IPS-18a (cell line): ENCODE data around the gene REG4.
"Not testable (repeated sequence)": the region's sequence is repeated elsewhere in the genome, so short reads cannot be mapped to it uniquely, and the experiment has no call there.

Experiments
- H3K27ac ChIP-seq: one replicate; pipeline ENCODE4 v1.5.1; 2013; ENCODE audit warnings: low read length
- H3K27me3 ChIP-seq: one replicate; pipeline ENCODE4 v1.6.1; 2013; ENCODE audit warnings: mild to moderate bottlenecking, low read length; ENCODE audit not compliant: control insufficient read depth, insufficient read depth
- H3K36me3 ChIP-seq: one replicate; pipeline ENCODE4 v1.6.1; 2013; ENCODE audit warnings: low read depth, low read length; ENCODE audit not compliant: control insufficient read depth
- H3K4me1 ChIP-seq: one replicate; pipeline ENCODE4 v1.6.1; 2013; ENCODE audit warnings: low read depth, low read length; ENCODE audit not compliant: control insufficient read depth
- H3K4me3 ChIP-seq: one replicate; pipeline ENCODE4 v1.5.1; 2013; ENCODE audit warnings: low read length
- H3K9ac ChIP-seq: one replicate; pipeline ENCODE4 v1.6.1; 2013; ENCODE audit warnings: mild to moderate bottlenecking, low read length, moderate library complexity
- H3K9me3 ChIP-seq: one replicate; pipeline ENCODE4 v1.6.1; 2013; ENCODE audit warnings: low read depth, low read length; ENCODE audit not compliant: control insufficient read depth

REG4 gene

GRCh38 chr1:119811387-119811786 lies at the start of gene REG4:
Gene REG4, minus strand, starts transcription at chr1:119811460. Its CDS starts 2,691 bp downstream, at chr1:119808769.
- Histone ChIP-seq H3K36me3 (no peaks in the 10 kb centered on the region), H3K9me3 (no peaks in the 10 kb centered on the region), H3K4me1 (no peaks in the 10 kb centered on the region), H3K4me3 (no peak within 1 kb of the TSS), H3K27me3 (no peaks in the 10 kb centered on the region), H3K27ac (no peak within 1 kb of the TSS), H3K9ac (no peak within 1 kb of the TSS)

GRCh38 chr1:119859647-119860046 lies 48.4 kb upstream of the REG4 start:
- Histone ChIP-seq H3K4me1 (no peaks in the 10 kb centered on the region), H3K4me3 (no peak overlapping the region), H3K36me3 (no peaks in the 10 kb centered on the region), H3K27ac (no peak overlapping the region), H3K9ac (no peak overlapping the region), H3K27me3 (no peaks in the 10 kb centered on the region), H3K9me3 (no peaks in the 10 kb centered on the region)

GRCh38 chr1:119858556-119859214 lies 47.4 kb upstream of the REG4 start:
- H3K9me3 ChIP-seq, H3K27ac ChIP-seq, H3K36me3 ChIP-seq, H3K4me3 ChIP-seq, H3K4me1 ChIP-seq, H3K27me3 ChIP-seq, H3K9ac ChIP-seq: not testable (repeated sequence)

DNA sequence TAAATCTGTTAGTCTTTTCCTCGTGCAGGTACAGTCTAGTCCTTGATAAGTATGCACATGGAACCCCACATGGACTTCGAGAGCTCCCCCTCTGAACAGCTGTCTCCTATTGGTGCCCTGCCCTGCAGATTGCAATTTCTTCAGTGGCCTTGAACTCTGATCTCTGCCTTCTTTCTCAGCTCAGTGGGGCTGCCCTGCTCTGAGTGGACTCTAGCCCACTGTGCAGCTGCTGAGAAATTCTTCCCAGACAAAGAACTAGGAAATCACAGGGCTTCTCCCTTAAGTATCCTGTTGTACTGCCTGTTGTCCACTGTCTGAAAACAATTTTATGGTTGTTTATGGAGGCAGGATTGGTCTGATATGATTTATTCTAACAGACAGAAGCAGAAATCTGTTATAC lies 46.9 kb upstream of the REG4 start:
- Histone ChIP-seq H3K4me3 (no peak overlapping the region), H3K9ac (no peak overlapping the region), H3K36me3 (no peaks in the 10 kb centered on the region), H3K27me3 (no peaks in the 10 kb centered on the region), H3K9me3 (no peaks in the 10 kb centered on the region), H3K27ac (no peak overlapping the region), H3K4me1 (no peaks in the 10 kb centered on the region)

DNA sequence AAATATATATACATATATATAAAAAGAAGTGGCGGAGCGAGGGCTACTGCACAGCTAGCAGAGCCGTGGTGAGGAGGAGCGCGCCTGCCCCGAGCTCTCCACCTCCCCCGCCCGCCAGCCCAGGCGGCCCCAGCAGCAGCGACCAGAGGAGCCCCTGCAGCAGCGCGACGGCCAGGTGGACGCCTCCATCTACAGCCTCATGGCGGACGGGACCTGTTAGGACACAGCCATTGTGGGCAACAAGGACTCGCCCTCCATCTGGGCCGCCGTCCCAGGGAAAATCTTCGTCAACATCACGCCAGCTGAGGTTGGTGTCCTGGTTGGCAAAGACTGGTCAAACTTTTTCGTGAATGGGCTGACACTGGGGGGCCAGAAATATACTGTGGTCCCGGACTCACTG lies 41.9 kb upstream of the REG4 start:
- H3K27ac ChIP-seq = no peak overlapping the region
- H3K9ac ChIP-seq = no peak overlapping the region
- no peaks in the 10 kb centered on the region for H3K36me3 ChIP-seq
- no peaks in the 10 kb centered on the region for H3K9me3 ChIP-seq
- no peaks in the 10 kb centered on the region for H3K27me3 ChIP-seq
- H3K4me1 ChIP-seq = no peaks in the 10 kb centered on the region
- H3K4me3 ChIP-seq = no peak overlapping the region

GRCh38 chr1:119844206-119844605 lies 32.9 kb upstream of the REG4 start:
- H3K4me1 ChIP-seq, H3K36me3 ChIP-seq, H3K9me3 ChIP-seq, H3K4me3 ChIP-seq, H3K27ac ChIP-seq, H3K27me3 ChIP-seq, H3K9ac ChIP-seq: not testable (repeated sequence)

DNA sequence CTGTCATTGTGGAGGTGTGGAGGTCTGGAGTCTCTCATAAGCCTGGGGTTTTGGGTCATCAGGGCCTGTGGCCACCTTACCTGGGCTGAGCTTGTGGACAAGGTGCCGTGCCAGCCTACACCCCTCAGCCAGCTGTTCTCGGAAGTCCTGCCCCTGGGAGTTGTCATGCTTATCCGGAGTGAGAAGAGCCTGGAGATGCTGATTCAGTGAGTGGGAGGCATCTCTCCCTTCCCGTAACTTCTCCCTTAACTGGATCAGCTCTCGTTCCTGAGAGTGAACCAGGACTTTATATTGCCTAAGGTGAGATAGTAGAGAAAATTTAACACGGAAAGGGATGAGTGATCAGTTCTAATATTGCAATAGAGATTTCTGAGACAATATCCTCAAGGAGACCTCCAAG lies 30.0 kb upstream of the REG4 start:
- Histone ChIP-seq H3K9me3 (no peaks in the 10 kb centered on the region), H3K27me3 (no peaks in the 10 kb centered on the region), H3K36me3 (no peaks in the 10 kb centered on the region), H3K9ac (no peak overlapping the region), H3K27ac (no peak overlapping the region), H3K4me1 (no peaks in the 10 kb centered on the region), H3K4me3 (no peak overlapping the region)

- H3K4me1 ChIP-seq = no peaks in the 10 kb centered on the region
- no peaks in the 10 kb centered on the region for H3K36me3 ChIP-seq
- no peak overlapping the region for H3K4me3 ChIP-seq
- no peaks in the 10 kb centered on the region for H3K27me3 ChIP-seq
- no peak overlapping the region for H3K9ac ChIP-seq
- no peaks in the 10 kb centered on the region for H3K9me3 ChIP-seq
- no peak overlapping the region for H3K27ac ChIP-seq
Observed at GRCh38 chr1:119840745-119841144, 29.5 kb upstream of the REG4 start.

DNA sequence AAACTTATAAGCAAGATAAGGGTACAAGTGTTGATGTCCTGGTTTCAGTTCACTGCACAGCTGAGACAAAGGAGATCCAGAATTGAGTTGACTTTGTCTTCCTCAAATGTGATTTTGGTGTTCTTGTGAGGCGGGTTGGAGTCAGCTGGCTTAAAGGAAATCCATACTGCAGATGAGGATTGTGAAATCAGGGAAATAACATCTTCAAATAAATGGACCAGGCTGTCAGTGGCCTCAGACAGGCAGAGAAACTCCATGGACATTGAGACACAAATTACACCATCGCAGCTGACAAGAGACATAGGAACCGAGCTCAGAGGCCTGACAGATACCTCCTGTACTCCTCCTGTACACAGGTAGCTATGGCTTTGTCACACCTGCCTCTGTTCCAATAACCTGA lies 27.0 kb upstream of the REG4 start:
- no peak overlapping the region for H3K9ac ChIP-seq
- no peaks in the 10 kb centered on the region for H3K36me3 ChIP-seq
- no peaks in the 10 kb centered on the region for H3K9me3 ChIP-seq
- no peaks in the 10 kb centered on the region for H3K4me1 ChIP-seq
- H3K27ac ChIP-seq = no peak overlapping the region
- no peaks in the 10 kb centered on the region for H3K27me3 ChIP-seq
- H3K4me3 ChIP-seq = no peak overlapping the region

- no peaks in the 10 kb centered on the region for H3K36me3 ChIP-seq
- H3K9ac ChIP-seq = no peak overlapping the region
- H3K9me3 ChIP-seq = no peaks in the 10 kb centered on the region
- no peaks in the 10 kb centered on the region for H3K27me3 ChIP-seq
- no peak overlapping the region for H3K4me3 ChIP-seq
- H3K4me1 ChIP-seq = no peaks in the 10 kb centered on the region
- no peak overlapping the region for H3K27ac ChIP-seq
Observed at GRCh38 chr1:119834990-119835389, 23.7 kb upstream of the REG4 start.

DNA sequence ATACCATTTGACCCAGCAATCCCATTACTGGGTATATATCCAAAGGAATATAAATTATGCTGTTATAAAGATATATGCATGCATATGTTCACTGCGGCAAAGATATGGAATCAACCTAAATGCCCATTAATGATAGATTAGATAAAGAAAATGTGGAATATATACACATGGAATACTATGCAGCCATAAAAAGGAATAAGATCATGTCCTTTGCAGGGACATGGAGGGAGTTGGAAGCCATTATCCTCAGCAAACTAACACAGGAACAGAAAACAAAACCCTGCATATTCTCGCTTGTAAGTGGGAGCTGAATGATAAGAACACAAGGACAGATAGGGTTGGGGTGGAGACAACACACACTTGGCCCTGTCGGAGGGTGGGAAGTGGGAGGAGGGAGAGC lies 19.8 kb upstream of the REG4 start:
- H3K4me1 ChIP-seq = no peaks in the 10 kb centered on the region
- H3K27ac ChIP-seq = no peak overlapping the region

DNA sequence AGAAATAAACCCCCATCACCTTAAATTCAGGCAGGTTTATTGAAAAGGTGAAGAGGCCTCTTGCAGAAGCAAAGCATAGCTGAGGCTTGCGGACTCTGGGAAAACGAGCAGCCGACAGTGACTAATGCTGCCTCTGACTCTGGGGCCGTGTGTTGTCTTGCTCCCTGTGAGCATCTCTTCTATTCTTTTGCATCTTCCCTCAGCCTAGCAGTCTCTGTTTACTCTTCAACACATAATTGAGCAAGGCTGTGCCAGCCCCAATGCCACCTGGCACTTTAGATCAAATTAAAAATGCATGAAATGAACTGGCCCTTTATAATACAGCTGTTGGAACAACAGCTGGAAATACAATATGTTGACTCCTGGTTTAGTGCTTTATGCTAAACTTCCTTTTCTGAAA lies 18.4 kb upstream of the REG4 start:
- Histone ChIP-seq H3K9ac (no peak overlapping the region), H3K27ac (no peak overlapping the region), H3K27me3 (no peaks in the 10 kb centered on the region), H3K36me3 (no peaks in the 10 kb centered on the region), H3K4me1 (no peaks in the 10 kb centered on the region), H3K9me3 (no peaks in the 10 kb centered on the region), H3K4me3 (no peak overlapping the region)

More for the DNA sequence above, 19.8 kb upstream of the REG4 start:
- H3K9me3 ChIP-seq = no peaks in the 10 kb centered on the region
- no peak overlapping the region for H3K9ac ChIP-seq
- no peak overlapping the region for H3K4me3 ChIP-seq
- H3K27me3 ChIP-seq = no peaks in the 10 kb centered on the region
- no peaks in the 10 kb centered on the region for H3K36me3 ChIP-seq
